ENCODE measurements around the gene CYP27A1. TPM values are rescaled to one million over a fixed set of nuclear protein-coding genes. Genes with fewer than 3 reads are reported as not detected.

CYP27A1 gene
- total and polyA plus RNA-seq, 2 of the 8 experiments (the other 6 are each of a cell fraction or from before 2014, with no cell fraction given): 5.4 to 14.7 TPM

GRCh38 chr2:218859556-218859987 lies 77.6 kb downstream of the CYP27A1 start, which contains the start of gene WNT6 (continued):
- TF ChIP-seq CTCF (IDR thresholded peaks at IDR 0.05; ENCODE audit: control extremely low read depth in 1 of 3, insufficient read depth in 1 of 3, low read depth in 1 of 3, low read length in 3 of 3): no peak
